ENCODE measurements around the gene SPINDOC.

Gene SPINDOC

DNA sequence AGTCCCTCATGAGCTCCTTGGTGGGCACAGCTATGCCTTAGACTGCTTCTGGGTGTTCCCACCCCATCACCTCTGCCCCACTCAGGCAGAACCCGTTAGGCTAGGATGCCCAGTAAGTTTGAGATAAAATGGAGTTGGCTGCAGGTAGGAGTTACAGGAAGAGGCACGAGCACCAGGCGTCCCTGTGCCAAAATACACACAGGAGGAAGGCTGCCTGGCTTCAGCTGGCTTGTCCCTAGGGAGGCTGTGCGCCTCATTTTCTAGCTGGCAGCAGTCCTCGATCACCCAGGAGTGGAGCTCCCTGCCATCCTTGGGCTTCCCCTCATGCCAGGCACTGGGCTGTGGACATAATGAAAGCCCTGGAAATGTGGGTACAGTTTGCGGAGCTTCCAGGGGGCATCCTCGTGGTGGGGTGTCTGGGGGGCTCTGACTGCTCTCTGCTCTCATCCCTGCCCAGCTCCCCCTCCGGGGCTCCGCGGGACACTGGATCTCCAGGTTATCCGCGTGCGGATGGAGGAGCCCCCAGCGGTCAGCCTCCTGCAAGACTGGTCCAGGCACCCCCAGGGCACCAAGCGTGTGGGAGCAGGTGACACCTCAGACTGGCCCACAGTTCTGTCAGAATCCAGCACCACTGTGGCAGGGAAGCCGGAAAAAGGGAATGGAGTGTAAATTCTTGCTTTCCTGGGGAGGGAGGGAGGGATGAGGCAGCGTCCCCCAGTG is 13.4 kb downstream of the SPINDOC start:
- intact Hi-C loops (cut with DNase I), result no loop called here
- peak in 1 of 10 donors; percentile 72 for DNase-seq

- peak in 2 of 10 donors; percentile 65 to 79 for DNase-seq
- intact Hi-C loops (cut with DNase I), result no loop called here
Observed at GRCh38 chr11:63829823-63830489, 16.7 kb downstream of the SPINDOC start.

DNA sequence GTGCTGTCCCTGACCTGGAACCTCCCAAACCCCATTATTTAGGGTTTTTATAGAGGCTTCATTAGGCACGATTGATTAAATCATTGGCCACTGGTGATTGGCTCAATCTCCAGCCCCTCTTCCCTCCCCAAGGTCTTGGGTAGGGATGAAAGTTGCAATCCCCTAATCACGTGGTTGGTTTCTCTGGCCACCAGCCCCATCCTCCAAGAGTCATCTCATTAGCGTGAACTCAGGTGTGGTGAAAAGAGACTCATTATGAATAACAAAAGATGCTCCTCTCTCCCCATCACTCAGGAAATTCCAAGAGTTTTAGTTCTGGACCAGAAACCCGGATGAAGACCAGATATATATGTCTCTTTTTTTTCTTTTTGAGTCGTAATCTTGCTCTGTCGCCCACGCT is 18.1 kb downstream of the SPINDOC start:
- intact Hi-C loops (cut with DNase I), result no loop called here
- DNase-seq, result peak in 1 of 10 donors; percentile 11

GRCh38 chr11:63832336-63832735 is 19.1 kb downstream of the SPINDOC start:
- peak in 2 of 10 donors; percentile 12 to 45 for DNase-seq
- intact Hi-C loops (cut with DNase I), result no loop called here

GRCh38 chr11:63833048-63833447 is 19.8 kb downstream of the SPINDOC start:
- intact Hi-C loops (cut with DNase I), result no loop called here
- peak in 2 of 10 donors; percentile 8 to 24 for DNase-seq

- peak in 2 of 10 donors; percentile 29 to 69 for DNase-seq
- intact Hi-C loops (cut with DNase I), result no loop called here
Observed at GRCh38 chr11:63834535-63835157, 21.4 kb downstream of the SPINDOC start.

GRCh38 chr11:63835158-63835545 is 21.9 kb downstream of the SPINDOC start:
- intact Hi-C loops (cut with DNase I), result no loop called here
- DNase-seq, result peak in 2 of 10 donors; percentile 18 to 66

- DNase-seq, result peak in 9 of 10 donors; percentile 63 to 95 (median 83)
- intact Hi-C loops (cut with DNase I), result loop anchor here (1.0 to 2.0 kb wide), 2 partner anchors 36 to 109 kb away; no protein-coding TSS in a partner anchor
Observed at GRCh38 chr11:63837027-63837688, 23.9 kb downstream of the SPINDOC start.

DNA sequence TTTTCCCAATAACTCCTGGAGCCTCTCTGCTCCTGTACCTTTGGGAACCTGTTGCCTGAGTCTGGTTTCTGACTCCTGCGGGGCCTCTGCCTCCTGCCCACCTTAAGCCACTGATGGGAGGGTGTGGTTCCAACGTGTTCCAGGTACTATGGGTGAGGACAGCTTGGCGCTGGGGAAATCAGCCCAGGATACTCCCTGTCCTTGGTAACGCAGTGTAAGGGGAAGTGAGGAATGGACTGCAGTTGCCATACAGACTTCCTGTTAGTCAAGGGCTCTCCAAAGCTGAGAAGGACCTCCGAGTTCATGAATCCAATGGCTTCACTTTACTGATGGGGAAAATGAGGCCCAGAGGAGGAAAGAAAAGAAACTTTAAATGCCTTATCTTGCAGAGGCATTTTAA is 24.5 kb downstream of the SPINDOC start:
- intact Hi-C loops (cut with DNase I), result loop anchor here (1.0 to 2.0 kb wide), 4 partner anchors 35 to 311 kb away; no protein-coding TSS in a partner anchor
- DNase-seq, result peak in 2 of 10 donors; percentile 42 to 56

DNA sequence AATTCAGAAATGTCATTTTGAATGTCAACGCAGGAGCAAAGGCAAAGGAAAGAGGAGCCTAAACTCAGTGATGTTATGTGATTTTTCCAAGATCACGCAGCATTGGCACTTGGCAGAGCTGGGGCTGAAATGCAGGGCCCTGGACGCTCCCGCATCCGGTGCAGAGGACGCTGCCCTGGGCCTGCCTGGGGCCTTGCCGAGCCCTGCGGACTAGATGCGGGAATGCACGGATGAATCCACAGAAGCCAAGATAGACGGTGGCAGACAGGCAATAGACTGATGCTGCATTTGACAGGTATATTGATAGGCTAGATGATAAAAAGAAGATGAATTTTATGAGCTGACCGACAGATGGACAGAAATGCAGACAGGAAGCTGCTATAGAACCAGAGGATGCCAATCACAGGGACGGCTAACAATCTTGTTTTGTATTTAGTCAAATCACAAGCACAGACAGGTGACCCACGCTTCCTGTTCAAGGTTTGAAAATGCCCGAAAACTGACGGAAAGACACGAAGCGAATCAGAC is 25.0 kb downstream of the SPINDOC start:
- intact Hi-C loops (cut with DNase I), result loop anchor here (2.0 kb wide), 2 partner anchors 69 to 311 kb away; no protein-coding TSS in a partner anchor
- DNase-seq, result peak in 2 of 10 donors; percentile 63 to 83

DNA sequence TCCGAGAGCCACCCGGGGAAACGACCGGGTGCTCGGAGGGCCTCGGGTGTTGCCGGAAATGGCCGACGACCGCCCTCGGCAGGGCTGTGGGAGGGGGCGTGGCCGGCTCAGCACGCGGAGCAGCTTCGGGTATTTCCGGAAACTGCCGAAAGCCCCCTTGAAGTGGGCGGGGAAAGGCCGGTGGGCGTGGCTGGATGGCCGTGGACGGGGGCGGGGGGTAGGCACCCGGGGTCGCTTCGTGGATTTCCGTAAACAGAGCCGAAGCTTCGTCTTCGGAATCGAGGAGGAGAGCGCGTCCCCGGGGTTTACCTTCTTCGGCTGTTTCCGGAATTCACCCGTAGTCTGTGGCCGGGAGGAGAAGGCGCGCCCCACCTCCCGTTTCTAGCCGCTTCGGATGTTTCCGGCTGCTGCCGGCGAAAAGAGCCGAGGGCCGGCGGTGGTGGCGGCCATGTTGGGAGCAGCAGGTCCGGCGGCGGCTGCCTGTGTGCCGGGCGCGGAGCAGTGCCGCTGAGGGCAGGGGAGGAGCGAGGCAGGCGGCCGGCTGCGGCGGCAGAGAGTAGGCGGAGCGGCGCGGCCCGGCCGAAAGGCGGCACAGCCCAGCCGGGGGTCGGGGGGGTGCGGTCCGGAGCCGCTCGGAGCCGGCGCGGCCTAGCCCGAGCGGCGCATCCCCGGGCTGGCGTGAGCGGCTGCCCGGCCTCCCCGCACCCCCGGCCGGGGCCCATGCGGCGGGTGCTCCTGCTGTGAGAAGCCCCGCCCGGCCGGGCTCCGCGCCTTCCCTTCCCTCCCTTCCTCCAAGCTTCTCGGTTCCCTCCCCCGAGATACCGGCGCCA is 25.6 kb downstream of the SPINDOC start, which contains the start of gene MARK2:
MARK2 (plus strand) TSS at position 433 of the 830 bp plus-strand sequence; CDS start at position 830, 397 bp downstream.
- intact Hi-C loops (cut with DNase I), result loop anchor here (2.0 kb wide), 2 partner anchors 68 to 310 kb away; no protein-coding TSS in a partner anchor
- peak; percentile 98 to 100 (median 99) for DNase-seq

DNA sequence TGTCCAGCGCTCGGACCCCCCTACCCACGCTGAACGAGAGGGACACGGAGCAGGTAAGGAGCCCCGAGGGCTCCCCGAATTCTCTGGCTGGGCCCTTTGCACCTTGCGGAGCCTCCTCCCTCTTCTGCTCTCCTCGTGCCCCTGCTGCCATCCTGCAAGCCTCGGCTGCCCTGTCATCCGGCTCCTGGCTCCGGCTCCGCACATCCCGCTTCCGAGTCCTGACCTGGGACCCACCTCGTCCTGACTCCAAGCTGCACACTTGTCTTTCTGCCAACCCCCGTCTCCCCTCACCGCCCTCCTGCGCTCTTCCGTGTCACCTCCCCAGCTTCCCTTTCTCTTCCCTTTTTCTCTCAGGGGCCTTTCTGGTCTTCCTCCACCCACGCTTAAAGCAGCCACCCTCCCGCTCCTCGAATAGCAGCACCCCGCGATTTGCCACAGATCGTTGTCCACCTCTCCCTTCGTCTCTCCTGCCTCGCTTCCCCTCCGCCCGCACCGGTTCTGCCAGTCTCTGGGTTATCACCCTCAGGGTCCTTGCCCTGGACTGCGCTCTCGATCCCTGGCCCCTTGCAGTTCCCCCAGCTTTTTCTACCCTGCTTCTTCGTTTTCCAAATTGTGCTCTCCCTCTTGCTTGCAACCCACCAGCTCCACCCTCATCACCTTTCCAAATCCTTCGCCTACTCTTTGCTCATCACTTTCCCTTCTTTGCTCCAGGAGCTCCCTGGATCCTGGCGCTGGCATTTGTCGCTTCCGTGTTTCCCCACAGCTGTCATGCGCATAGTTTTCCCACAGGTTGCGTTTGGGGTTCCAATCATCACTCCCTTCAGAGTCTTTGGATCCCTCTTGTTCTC is 26.5 kb downstream of the SPINDOC start:
- intact Hi-C loops (cut with DNase I), result loop anchor here (2.0 kb wide), 2 partner anchors 67 to 309 kb away; no protein-coding TSS in a partner anchor
- DNase-seq, result peak in 4 of 10 donors; percentile 29 to 86 (median 56)

DNA sequence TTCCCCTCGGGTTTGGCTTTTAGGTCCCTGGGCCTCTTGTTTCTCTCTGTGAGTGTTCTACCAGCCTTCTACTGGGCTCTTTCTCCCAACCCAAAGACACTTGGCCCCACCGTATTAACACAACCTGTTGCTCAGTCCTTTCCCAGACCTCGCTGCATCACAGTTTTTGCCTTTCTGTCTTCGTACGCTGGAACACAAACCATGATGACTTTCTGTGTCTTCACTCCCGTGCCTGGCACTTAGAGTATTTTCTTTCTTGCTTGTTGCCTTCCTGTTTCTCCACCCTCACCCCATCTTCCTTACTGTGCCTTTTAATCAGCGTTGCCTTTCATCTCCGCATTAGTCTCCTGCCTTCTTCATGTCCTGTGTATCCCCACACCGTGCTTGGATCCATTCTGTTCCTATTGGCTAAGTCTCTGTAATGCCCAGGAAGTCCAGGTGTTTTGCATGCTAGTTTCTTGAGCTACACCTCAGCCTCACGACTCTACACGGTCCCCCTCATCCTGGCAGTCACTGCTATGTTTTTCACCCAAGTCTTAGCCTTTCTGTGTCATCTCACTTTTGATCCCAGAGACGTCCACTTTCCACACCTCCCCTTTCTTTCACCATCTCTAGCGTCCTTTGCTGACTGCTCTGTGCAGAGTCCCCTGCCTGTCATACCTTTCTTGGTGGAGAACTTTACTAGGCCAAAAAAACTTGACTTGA is 27.3 kb downstream of the SPINDOC start:
- intact Hi-C loops (cut with DNase I), result no loop called here
- peak in 1 of 10 donors; percentile 18 for DNase-seq

DNA sequence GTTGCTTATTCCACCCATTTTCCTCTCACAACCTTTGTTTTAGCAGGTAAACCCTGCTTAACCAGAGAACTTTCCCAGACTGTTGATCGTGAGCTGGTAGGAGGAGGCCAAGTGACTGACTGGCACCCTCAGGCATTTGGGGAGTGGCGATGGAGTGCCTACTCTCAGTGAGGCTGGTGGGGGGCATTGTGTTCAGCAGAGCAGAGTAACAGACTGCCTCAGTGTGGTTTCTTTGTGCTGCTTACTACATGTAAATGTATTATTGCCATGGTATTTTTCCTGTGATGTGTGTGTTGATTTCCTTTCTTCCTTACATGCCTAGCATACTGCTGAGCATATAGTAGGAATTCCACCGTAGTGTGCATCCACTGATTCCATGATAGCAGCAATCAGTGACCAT is 28.3 kb downstream of the SPINDOC start:
- intact Hi-C loops (cut with DNase I), result no loop called here
- DNase-seq, result peak in 5 of 10 donors; percentile 27 to 88 (median 37)

DNA sequence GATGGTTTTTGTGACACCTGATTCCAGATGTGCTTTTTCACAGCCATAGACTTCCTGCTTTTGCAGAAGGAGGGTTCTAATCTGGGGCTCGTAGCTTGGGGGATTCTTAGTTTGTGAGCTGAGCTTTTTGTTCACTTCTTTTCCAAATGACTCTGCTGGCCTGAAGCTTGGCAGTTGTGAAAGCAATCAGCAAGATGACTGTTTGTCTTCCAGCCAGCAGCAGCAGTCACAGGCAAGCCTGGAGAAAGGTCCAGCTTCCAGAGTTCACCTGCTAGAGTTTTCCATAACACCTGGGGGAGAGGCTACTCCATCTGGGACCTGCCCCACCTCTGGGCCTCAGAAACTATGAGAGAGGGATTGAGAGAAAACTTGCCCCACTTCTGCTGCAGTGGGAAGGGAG is 29.8 kb downstream of the SPINDOC start:
- peak in 2 of 10 donors; percentile 30 to 35 for DNase-seq
- intact Hi-C loops (cut with DNase I), result no loop called here

- peak in 1 of 10 donors; percentile 2 for DNase-seq
- intact Hi-C loops (cut with DNase I), result no loop called here
Observed at GRCh38 chr11:63844836-63845235, 31.6 kb downstream of the SPINDOC start.

- intact Hi-C loops (cut with DNase I), result no loop called here
Observed at GRCh38 chr11:63845303-63845702, 32.0 kb downstream of the SPINDOC start.

More at GRCh38 chr11:63845303-63845702, 32.0 kb downstream of the SPINDOC start:
- peak in 2 of 10 donors; percentile 6 to 25 for DNase-seq
